Measurements from ENCODE around the gene CYP2A13.
"Not testable (repeated sequence)": the region's sequence is repeated elsewhere in the genome, so short reads cannot be mapped to it uniquely, and the experiment has no call there.

The CYP2A13 gene

GRCh38 chr19:41120929-41121911, 33.0 kb downstream of the CYP2A13 start:
- DNase-seq: not testable (repeated sequence)

DNA sequence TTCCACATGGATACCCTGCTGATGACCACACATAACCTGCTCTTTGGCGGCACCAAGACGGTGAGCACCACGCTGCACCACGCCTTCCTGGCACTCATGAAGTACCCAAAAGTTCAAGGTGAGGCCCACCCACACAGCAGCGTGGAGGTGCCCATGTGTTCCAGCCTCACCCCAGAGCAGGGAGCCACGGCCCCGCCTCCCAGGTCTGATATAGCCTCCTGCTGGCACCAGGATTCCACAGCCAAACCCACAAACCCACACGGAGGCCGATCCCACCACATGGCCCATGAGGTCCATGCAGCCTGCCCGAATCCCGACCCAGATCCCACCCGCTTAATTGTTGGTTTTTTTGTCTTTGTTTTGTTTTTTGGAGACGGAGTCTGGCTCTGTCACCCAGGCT, 34.6 kb downstream of the CYP2A13 start:
- DNase-seq: not testable (repeated sequence)

- no peak for DNase-seq
Observed at GRCh38 chr19:41123716-41124294, 35.6 kb downstream of the CYP2A13 start.

DNA sequence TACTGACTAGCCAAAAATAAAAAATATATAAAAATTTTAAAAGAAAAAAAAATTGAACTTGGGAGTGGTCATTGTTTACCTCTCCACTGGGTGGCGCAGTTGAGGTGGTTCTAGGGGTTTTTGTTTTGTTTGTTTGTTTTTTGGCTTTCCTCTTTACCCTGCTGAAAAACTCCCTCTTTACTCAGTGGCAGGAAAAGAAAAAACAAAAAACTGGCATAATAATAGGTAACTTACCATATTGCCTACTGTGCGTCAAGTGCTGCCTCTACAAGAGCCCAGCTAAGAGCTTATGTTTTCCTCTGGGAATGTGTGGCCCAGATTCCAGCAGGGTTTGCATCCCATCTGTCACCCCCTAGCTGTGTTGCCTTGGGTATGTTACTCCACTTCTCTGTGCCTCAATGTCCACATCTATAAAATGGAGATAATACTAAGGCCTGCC, 38.5 kb downstream of the CYP2A13 start:
- not testable (repeated sequence) for DNase-seq

DNA sequence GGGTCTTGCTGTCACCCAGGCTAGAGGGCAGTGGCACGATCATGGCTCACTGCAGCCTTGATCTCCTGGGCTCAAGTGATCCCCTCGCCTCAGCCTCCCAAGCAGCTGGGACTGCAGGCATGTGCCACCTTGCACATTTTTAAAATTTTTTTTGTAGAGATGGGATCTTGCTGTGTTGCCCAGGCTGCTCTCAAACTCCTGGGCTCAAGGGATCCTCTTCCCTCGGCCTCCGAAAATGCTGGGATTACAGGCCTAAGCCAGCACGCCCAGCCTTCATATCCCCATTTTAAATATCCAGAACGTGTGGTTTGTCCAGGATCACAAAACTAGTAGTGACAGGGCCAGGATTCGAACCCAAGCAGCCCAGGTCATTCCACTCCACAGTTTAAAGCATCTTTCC, 39.1 kb downstream of the CYP2A13 start:
- not testable (repeated sequence) for DNase-seq

DNA sequence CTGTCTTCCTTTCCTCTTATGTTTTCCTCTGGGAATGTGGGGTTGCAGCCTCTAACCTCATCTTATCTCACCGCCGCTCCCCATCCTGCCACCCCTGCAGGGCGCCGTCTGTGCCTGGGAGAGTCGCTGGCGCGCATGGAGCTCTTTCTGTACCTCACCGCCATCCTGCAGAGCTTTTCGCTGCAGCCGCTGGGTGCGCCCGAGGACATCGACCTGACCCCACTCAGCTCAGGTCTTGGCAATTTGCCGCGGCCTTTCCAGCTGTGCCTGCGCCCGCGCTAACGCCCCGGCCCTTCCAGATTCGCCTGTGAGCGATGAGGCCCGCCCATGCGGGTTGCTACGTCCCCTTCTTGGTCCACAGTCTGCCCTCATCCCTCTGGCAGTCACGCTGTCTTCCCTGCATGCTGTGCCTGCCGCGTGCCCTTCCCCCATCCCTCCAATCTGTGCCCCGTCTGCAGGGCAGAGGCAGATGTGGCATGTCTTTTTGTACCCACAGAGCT, 39.6 kb downstream of the CYP2A13 start:
- DNase-seq: peak; percentile 34

GRCh38 chr19:41128692-41129091, 40.4 kb downstream of the CYP2A13 start:
- DNase-seq: no peak

GRCh38 chr19:41131186-41131585, 42.9 kb downstream of the CYP2A13 start:
- no peak for DNase-seq

DNA sequence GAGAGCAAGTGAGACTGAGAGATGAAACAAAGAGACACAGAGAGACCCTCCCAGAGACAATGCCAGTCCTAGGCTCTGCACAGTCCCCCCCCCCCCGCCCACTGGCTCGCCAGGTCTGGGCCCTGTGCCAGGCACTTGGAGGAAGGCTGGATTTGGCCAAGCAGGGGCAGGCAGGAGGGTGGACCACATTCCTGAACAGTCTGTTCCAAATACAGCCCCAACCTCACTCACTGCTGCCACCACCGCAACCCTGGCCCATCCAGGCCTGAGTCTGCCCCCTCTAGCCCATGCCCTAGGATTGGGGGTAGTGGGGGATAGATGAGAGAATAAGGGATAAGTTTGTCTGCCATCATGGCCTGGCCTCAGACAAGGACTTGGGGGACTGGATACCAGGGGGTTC, 45.0 kb downstream of the CYP2A13 start:
- DNase-seq: no peak

DNA sequence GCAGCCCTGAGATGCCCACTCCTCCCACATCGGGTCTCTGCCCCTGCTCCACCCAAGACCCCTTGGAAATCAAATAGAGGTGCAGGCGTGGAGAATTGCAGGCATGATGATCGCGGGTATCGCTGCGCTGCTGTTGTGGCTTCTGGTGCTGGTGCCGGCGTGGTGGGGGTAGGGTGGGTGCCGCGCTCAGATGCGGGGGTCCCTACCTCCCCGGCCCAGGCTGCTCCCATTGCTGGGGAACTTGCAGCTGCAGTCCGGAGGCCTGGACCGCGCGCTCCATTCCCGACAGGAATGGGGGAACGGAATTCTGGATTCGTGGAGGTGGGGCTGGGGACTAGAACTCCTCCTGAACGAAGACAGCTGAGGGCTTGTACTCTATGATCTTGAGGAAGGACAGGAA, 46.4 kb downstream of the CYP2A13 start:
- no peak for DNase-seq

DNA sequence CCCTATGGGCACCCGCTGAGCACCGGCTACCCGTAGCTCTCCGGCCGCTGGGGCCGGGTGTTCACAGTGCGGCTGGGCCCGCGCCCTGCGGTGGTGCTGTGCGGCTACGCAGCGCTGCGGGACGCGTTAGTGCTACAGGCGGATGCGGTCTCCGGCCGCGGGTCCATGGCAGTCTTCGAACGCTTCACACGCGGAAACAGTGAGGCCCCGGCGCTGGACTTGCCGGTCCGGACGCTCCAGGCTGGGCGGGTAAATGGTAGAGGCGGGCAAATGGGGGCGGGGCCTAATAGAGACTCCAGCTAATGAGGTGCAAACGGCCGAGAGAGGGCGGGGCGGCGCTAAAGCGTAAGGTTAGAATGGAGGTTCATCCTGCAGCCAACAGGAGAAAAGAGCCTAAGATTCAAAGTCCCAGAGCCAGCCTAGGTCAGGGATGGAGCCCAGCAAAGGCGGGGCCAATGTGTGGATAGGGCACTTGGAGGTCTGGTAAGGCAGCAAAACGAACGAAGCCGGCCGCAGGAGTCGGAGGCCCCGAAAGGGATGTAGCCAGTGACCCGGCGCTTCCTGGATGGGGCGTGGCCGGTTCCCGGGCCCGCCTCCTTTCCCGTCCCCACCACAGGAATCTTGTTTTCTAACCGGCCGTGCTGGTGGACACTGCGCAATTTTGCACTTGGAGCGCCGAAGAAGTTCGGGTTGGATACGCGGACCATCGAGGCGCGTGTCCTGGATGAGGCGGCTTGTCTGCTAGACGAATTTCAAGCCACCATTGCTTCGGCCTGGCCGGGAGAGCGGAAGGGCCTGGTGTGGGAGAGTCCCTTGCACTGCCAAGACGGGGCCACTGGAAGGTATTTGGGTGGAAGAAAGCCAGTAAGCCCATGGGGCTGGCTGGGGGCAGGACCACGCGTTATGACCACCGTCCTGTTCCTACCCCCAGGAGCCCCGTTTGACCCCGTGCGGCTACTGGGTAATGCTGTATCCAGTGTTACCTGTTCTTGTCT, 47.4 kb downstream of the CYP2A13 start:
- not testable (repeated sequence) for DNase-seq

- no peak for DNase-seq
Observed at GRCh38 chr19:41136636-41137455, 48.6 kb downstream of the CYP2A13 start.

GRCh38 chr19:41144403-41144802, 56.2 kb downstream of the CYP2A13 start:
- DNase-seq: peak; percentile 29
